GM21381 (cell line): ENCODE results near the gene BTNL8.
"Not testable (repeated sequence)": the region's sequence is repeated elsewhere in the genome, so short reads cannot be mapped to it uniquely, and the experiment has no call there.

ENCODE experiments used
- ATAC-seq: cut with Tn5 transposase; IDR thresholded peaks from one replicate; pipeline ENCODE4 v1.9.1; 2021; ENCODE audit warnings: mild to moderate bottlenecking, moderate library complexity; ENCODE audit not compliant: unreplicated experiment

The BTNL8 gene

GRCh38 chr5:180874804-180875582 lies 24.0 kb upstream of the BTNL8 start:
- no peak for ATAC-seq

- ATAC-seq = no peak
These were observed 23.0 kb upstream of the BTNL8 start for GRCh38 chr5:180875860-180876426.

GRCh38 chr5:180885845-180886529 lies 13.0 kb upstream of the BTNL8 start:
- not testable (repeated sequence) for ATAC-seq

- no peak for ATAC-seq
These were observed 9.6 kb upstream of the BTNL8 start for GRCh38 chr5:180889381-180889780.

GRCh38 chr5:180895330-180895729 lies 3.6 kb upstream of the BTNL8 start:
- ATAC-seq = not testable (repeated sequence)

GRCh38 chr5:180900178-180900577 lies 1.2 kb downstream of the BTNL8 start:
- ATAC-seq = no peak

- ATAC-seq = no peak
These were observed 2.5 kb downstream of the BTNL8 start for GRCh38 chr5:180901319-180902009.

- ATAC-seq = no peak
These were observed 9.4 kb downstream of the BTNL8 start for GRCh38 chr5:180908400-180908799.

- no peak for ATAC-seq
These were observed 10.2 kb downstream of the BTNL8 start for GRCh38 chr5:180908998-180909731.

GRCh38 chr5:180909782-180910181 lies 10.8 kb downstream of the BTNL8 start:
- no peak for ATAC-seq

- no peak for ATAC-seq
These were observed 11.2 kb downstream of the BTNL8 start for GRCh38 chr5:180910182-180910581.

GRCh38 chr5:180910735-180911134 lies 11.8 kb downstream of the BTNL8 start:
- ATAC-seq = no peak

GRCh38 chr5:180914646-180915045 lies 15.7 kb downstream of the BTNL8 start:
- no peak for ATAC-seq

- no peak for ATAC-seq
These were observed 17.0 kb downstream of the BTNL8 start for GRCh38 chr5:180915924-180916323.

GRCh38 chr5:180918380-180918779 lies 19.4 kb downstream of the BTNL8 start:
- no peak for ATAC-seq

GRCh38 chr5:180920710-180921109 lies 21.8 kb downstream of the BTNL8 start:
- ATAC-seq = no peak

GRCh38 chr5:180922932-180923331 lies 24.0 kb downstream of the BTNL8 start:
- ATAC-seq = no peak

GRCh38 chr5:180932660-180933059 lies 33.7 kb downstream of the BTNL8 start:
- ATAC-seq = no peak

- no peak for ATAC-seq
These were observed 36.2 kb downstream of the BTNL8 start for GRCh38 chr5:180935203-180935602.

GRCh38 chr5:180938294-180938693 lies 39.3 kb downstream of the BTNL8 start:
- no peak for ATAC-seq
